GM12878 (cell line): Measurements from ENCODE around the gene DIPK1A. TPM values are rescaled to one million over a fixed set of nuclear protein-coding genes. Genes with fewer than 3 reads are reported as not detected.

Experiments
- ATAC-seq: fragments of 200-7000 bp; cut with Tn5 transposase; 3 replicates; pipeline ENCODE4 v1.9.1; 2020; ENCODE audit warnings: mild to moderate bottlenecking, moderate library complexity
- BruUV-seq: library from RNA; stranded (reverse); fragments of 400-500 nt; replicated peaks from 2 replicates; lab custom pipeline; 2021; lab: Mats Ljungman, UMichigan
- CTCF ChIA-PET: fragments of 300-600 bp; sonication (Branson Sonifier 250); formaldehyde crosslinking; extraction: SDS; loops from one replicate; lab custom pipeline; 2021; ENCODE audit warnings: inconsistent platforms; lab: Yijun Ruan, JAX
- POLR2A ChIA-PET: fragments of 350-600 bp; formaldehyde crosslinking; extraction: SDS; loops from one replicate; lab custom pipeline; 2021; ENCODE audit warnings: inconsistent platforms; lab: Charles Lee
- RAD21 ChIA-PET: fragments of 300-600 bp; sonication (Branson Sonifier 250); formaldehyde crosslinking; loops from one replicate; lab custom pipeline; 2023; ENCODE audit warnings: antibody characterized with exemption; ENCODE audit not compliant: unreplicated experiment; lab: Charles Lee
- SMC1A ChIA-PET: fragments of 300-600 bp; sonication (Branson Sonifier 250); formaldehyde crosslinking; loops from one replicate; lab custom pipeline; 2023; ENCODE audit not compliant: unreplicated experiment, uncharacterized antibody; lab: Charles Lee
- DNase-seq: peaks from one replicate; pipeline ENCODE4 v3.0.0-alpha.2; 2011; ENCODE audit warnings: low read depth, low spot score
- FAIRE-seq: peaks from 3 replicates; lab custom pipeline; 2011; peaks lifted over from hg19 to GRCh38; lab: Jason Lieb, UNC
- H2AFZ ChIP-seq: 2 replicates; pipeline ENCODE4 v1.6.0; 2011; ENCODE audit warnings: low read depth, low read length, control low read depth; ENCODE audit not compliant: control insufficient read depth
- H3K27ac ChIP-seq: 2 replicates; pipeline ENCODE4 v1.5.1; 2011; ENCODE audit warnings: control low read depth; ENCODE audit not compliant: control insufficient read depth, insufficient read depth
- H3K27me3 ChIP-seq, 2 experiments: replicated peaks in 1 of 2; 2 replicates each; pipeline versions ENCODE4 v1.6.0 to v1.6.1; 2011; ENCODE audit warnings: low read length in 1 of 2; ENCODE audit not compliant: control insufficient read depth in 2 of 2, insufficient read depth in 2 of 2
- H3K36me3 ChIP-seq, 2 experiments: 2 replicates each; pipeline ENCODE4 v1.5.1; 2011; ENCODE audit warnings: low read length in 1 of 2; ENCODE audit not compliant: control insufficient read depth in 2 of 2, insufficient read depth in 2 of 2
- H3K4me1 ChIP-seq: 2 replicates; pipeline ENCODE4 v1.6.1; 2011; ENCODE audit warnings: mild to moderate bottlenecking, low read length, moderate library complexity, mixed read lengths; ENCODE audit not compliant: control insufficient read depth, insufficient read depth
- H3K4me2 ChIP-seq: 2 replicates; pipeline ENCODE4 v1.6.0; 2011; ENCODE audit warnings: control low read depth; ENCODE audit not compliant: control insufficient read depth, insufficient read depth
- H3K4me3 ChIP-seq: fragments of 200-600 bp; sonication (generic); 2 replicates; pipeline ENCODE4 v1.5.1; 2016
- H3K79me2 ChIP-seq: 2 replicates; pipeline ENCODE4 v1.6.0; 2011; ENCODE audit warnings: low read length; ENCODE audit not compliant: control insufficient read depth, insufficient read depth
- H3K9ac ChIP-seq: 2 replicates; pipeline ENCODE4 v1.8.0; 2011; ENCODE audit warnings: low read length, control low read depth, mixed read lengths; ENCODE audit not compliant: control insufficient read depth, insufficient read depth
- H3K9me3 ChIP-seq: replicated peaks from 3 replicates; pipeline ENCODE4 v1.5.1; 2011; ENCODE audit warnings: mild to moderate bottlenecking, low read length; ENCODE audit not compliant: control insufficient read depth, insufficient read depth
- H4K20me1 ChIP-seq: 2 replicates; pipeline ENCODE4 v1.6.0; 2011; ENCODE audit not compliant: control insufficient read depth, insufficient read depth
- CREM ChIP-seq: IDR thresholded peaks from 2 replicates; pipeline ENCODE4 v1.6.1; 2014; ENCODE audit warnings: antibody characterized with exemption, low read depth
- EP300 ChIP-seq, 2 experiments: fragments of 150-350 bp in 1 of 2; IDR thresholded peaks; 2 replicates each; pipeline ENCODE4 v1.6.1; 2011 to 2012; ENCODE audit warnings: low read depth in 2 of 2, low read length in 2 of 2, borderline replicate concordance in 1 of 2, improper control_type of control experiment in 1 of 2, inconsistent platforms in 1 of 2; ENCODE audit not compliant: control insufficient read depth in 1 of 2
- MEF2A ChIP-seq: IDR thresholded peaks from 2 replicates; pipeline ENCODE4 v1.6.1; 2011; ENCODE audit warnings: low read depth, mild to moderate bottlenecking, low read length, moderate library complexity; ENCODE audit not compliant: insufficient read depth
- MEF2B ChIP-seq: fragments of 450-650 bp; IDR thresholded peaks from 2 replicates; pipeline ENCODE4 v1.6.1; 2018; ENCODE audit warnings: mild to moderate bottlenecking, moderate library complexity; ENCODE audit not compliant: partially characterized antibody, poor library complexity, severe bottlenecking
- PKNOX1 ChIP-seq: fragments of 450-650 bp; IDR thresholded peaks from 2 replicates; pipeline ENCODE4 v1.6.1; 2016; ENCODE audit warnings: mild to moderate bottlenecking
- RAD21 ChIP-seq: IDR thresholded peaks from 2 replicates; pipeline ENCODE4 v1.6.1; 2011; ENCODE audit warnings: mild to moderate bottlenecking, low read depth, low read length, moderate library complexity; ENCODE audit not compliant: insufficient read depth
- RB1 ChIP-seq: fragments of 450-650 bp; formaldehyde crosslinking; IDR thresholded peaks from 2 replicates; pipeline ENCODE4 v1.6.1; 2017; ENCODE audit warnings: mild to moderate bottlenecking, borderline replicate concordance
- RCOR1 ChIP-seq: conservative IDR thresholded peaks from 2 replicates; pipeline ENCODE4 v1.6.1; 2012; ENCODE audit warnings: low read depth, low read length, improper control_type of control experiment
- RUNX3 ChIP-seq: IDR thresholded peaks from 2 replicates; pipeline ENCODE4 v1.6.1; 2012; ENCODE audit warnings: low read length, inconsistent platforms
- YBX1 ChIP-seq: fragments of 450-650 bp; IDR thresholded peaks from 2 replicates; pipeline ENCODE4 v1.6.1; 2016; ENCODE audit warnings: antibody characterized with exemption
- WGBS: methylation state at CpG from one replicate; pipeline ENCODE4 v1.1.6; 2016; ENCODE audit warnings: low lambda C conversion rate; ENCODE audit not compliant: insufficient replicate concordance, insufficient coverage; ENCODE audit errors: missing lambda C conversion rate; 5-methylcytosine and 5-hydroxymethylcytosine counted together
- in situ Hi-C: fragments of 300-500 bp; cut with MboI; formaldehyde crosslinking; loops from 9 replicates; pipeline ENCODE4 v1.14.3; 2018; ENCODE audit warnings: mixed read lengths
- intact Hi-C: fragments of 100-400 bp; cut with micrococcal nuclease; formaldehyde crosslinking; loops from one replicate; pipeline ENCODE4 v1.14.2; 2022; ENCODE audit not compliant: unreplicated experiment
- polyA plus RNA-seq, 11 experiments: library from polyadenylated mRNA; depleted of rRNA in 4 of 11; unstranded in 6 of 11; stranded (reverse) in 5 of 11; fragments of >200 nt; fragmentation: Nextera tagmentation in 4 of 11; fragmentation: Illumina TruSeq in 1 of 11; extraction: Ambion mirVana in 4 of 11; extraction: Trizol in 1 of 11; gene quantifications; 1 replicate in 1 of 11; 2 replicates in 10 of 11; pipeline versions ENCODE4 v1.2.1 to v1.2.3, GENCODE V29; 2011 to 2016; ENCODE audit warnings: inconsistent platforms in 2 of 11, missing spikeins in 2 of 11, low read depth in 1 of 11
- total RNA-seq, 4 experiments: library from RNA; depleted of rRNA in 3 of 4; stranded (reverse); fragments of >200 nt in 3 of 4; fragmentation: Illumina TruSeq in 1 of 4; extraction: Trizol in 1 of 4; gene quantifications; 2 replicates each; pipeline versions ENCODE4 v1.2.1 to v1.2.3, GENCODE V29; 2013 to 2021

The DIPK1A gene
- total and polyA plus RNA-seq, 10 of the 15 experiments (the other 5 are each of a cell fraction or from before 2014, with no cell fraction given) = 4.9 to 15.0 (median 9.7) TPM

DNA sequence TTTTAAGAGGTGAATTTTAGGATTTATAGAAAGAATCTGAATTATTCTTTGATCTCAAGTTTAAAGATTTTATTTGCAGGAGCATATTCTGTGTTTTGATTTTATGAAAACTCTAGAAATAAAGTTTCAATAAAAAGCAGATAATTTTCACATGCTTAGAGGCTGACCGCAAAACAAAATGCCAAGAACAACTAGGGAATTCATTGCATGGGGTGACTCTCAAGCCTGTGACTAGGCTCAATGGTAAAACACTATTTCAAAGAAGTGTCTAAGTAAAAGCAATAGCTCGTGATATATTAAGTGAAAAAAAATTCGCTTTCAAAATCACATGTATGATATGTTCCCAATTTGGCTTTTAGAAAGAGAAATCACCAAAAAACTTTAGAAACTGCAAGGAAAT lies 79.9 kb downstream of the DIPK1A start:
- ChIA-PET RAD21 (no interaction called here), CTCF (interaction anchor here (0.9 kb wide), 1 partner anchor 10 kb away, joined by 3 read pairs; no protein-coding TSS in a partner anchor), SMC1A (interaction anchor here (1.0 to 1.4 kb wide), 2 partner anchors 18 to 77 kb away, joined by 3 read pairs; no protein-coding TSS in a partner anchor), POLR2A (no interaction called here)
- H2AFZ ChIP-seq = no peak overlapping the region
- no peak overlapping the region for H3K9ac ChIP-seq
- H3K4me1 ChIP-seq = no peaks in the 10 kb centered on the region; the same call in 1 of the 2 replicates
- no peak overlapping the region for H3K27ac ChIP-seq
- no peak for FAIRE-seq
- in situ Hi-C loops (no loop called here), intact Hi-C loops (no loop called here)
- H3K27me3 ChIP-seq = no peaks in the 10 kb centered on the region
- no peaks in the 10 kb centered on the region for H3K9me3 ChIP-seq
- H3K36me3 ChIP-seq = no peaks in the 10 kb centered on the region
- DNase-seq = no peak
- TF ChIP-seq EP300 (IDR thresholded peaks at IDR 0.05; ENCODE audit: borderline replicate concordance in 1 of 2, control insufficient read depth in 1 of 2, low read depth in 2 of 2, low read length in 2 of 2) = no peak
- TF ChIP-seq RCOR1 = no peak
- TF ChIP-seq RB1 = no peak
- TF ChIP-seq MEF2B = no peak
- no peak for TF ChIP-seq RAD21
- TF ChIP-seq YBX1 = no peak
- no peak for TF ChIP-seq MEF2A
- no peak for TF ChIP-seq RUNX3
- TF ChIP-seq PKNOX1 = no peak
- no peak for TF ChIP-seq CREM
- H3K4me2 ChIP-seq = no peak overlapping the region
- no peak for ATAC-seq
- BruUV-seq = no TSS peak
- WGBS = 100% methylated on average over 3 of the region's 3 CpGs
- H4K20me1 ChIP-seq = no peaks in the 10 kb centered on the region
- H3K4me3 ChIP-seq = no peak overlapping the region
- 0 out of 2 replicates have a peak, but pooled peaks cover 2% of the 10 kb centered on the region for H3K79me2 ChIP-seq
